Suprapubic skin (tissue), 4 donors: ENCODE results near the gene ARID1A.

Experiments
- EP300 ChIP-seq: sonication (generic); formaldehyde crosslinking; IDR thresholded peaks from one replicate; pipeline ENCODE4 v1.6.1; 2017; ENCODE audit warnings: antibody characterized with exemption
- POLR2A ChIP-seq, 2 donors: fragments of 450-650 bp; IDR thresholded peaks; one replicate each; pipeline ENCODE4 v1.6.1; 2017; ENCODE audit warnings: antibody characterized with exemption in 2 of 2, mild to moderate bottlenecking in 2 of 2, moderate library complexity in 2 of 2
- POLR2AphosphoS5 ChIP-seq, 3 donors: sonication (generic); formaldehyde crosslinking; IDR thresholded peaks; one replicate each; pipeline ENCODE4 v1.6.1; 2017; ENCODE audit warnings: antibody characterized with exemption in 3 of 3
- TF ChIP-seq, protein P1 (sequence below), 2 donors: fragments of 200-600 bp in 1 of 2; fragments of 450-650 bp in 1 of 2; sonication (generic) in 1 of 2; IDR thresholded peaks; one replicate each; pipeline ENCODE4 v1.5.1; 2016 to 2019; ENCODE audit warnings: antibody characterized with exemption in 2 of 2, mild to moderate bottlenecking in 1 of 2, moderate library complexity in 1 of 2

DNA sequence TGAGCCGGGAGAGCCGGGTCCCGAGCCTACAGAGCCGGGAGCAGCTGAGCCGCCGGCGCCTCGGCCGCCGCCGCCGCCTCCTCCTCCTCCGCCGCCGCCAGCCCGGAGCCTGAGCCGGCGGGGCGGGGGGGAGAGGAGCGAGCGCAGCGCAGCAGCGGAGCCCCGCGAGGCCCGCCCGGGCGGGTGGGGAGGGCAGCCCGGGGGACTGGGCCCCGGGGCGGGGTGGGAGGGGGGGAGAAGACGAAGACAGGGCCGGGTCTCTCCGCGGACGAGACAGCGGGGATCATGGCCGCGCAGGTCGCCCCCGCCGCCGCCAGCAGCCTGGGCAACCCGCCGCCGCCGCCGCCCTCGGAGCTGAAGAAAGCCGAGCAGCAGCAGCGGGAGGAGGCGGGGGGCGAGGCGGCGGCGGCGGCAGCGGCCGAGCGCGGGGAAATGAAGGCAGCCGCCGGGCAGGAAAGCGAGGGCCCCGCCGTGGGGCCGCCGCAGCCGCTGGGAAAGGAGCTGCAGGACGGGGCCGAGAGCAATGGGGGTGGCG is 371 bp downstream of the ARID1A start:
- TF ChIP-seq, protein P1, sequence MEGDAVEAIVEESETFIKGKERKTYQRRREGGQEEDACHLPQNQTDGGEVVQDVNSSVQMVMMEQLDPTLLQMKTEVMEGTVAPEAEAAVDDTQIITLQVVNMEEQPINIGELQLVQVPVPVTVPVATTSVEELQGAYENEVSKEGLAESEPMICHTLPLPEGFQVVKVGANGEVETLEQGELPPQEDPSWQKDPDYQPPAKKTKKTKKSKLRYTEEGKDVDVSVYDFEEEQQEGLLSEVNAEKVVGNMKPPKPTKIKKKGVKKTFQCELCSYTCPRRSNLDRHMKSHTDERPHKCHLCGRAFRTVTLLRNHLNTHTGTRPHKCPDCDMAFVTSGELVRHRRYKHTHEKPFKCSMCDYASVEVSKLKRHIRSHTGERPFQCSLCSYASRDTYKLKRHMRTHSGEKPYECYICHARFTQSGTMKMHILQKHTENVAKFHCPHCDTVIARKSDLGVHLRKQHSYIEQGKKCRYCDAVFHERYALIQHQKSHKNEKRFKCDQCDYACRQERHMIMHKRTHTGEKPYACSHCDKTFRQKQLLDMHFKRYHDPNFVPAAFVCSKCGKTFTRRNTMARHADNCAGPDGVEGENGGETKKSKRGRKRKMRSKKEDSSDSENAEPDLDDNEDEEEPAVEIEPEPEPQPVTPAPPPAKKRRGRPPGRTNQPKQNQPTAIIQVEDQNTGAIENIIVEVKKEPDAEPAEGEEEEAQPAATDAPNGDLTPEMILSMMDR (IDR thresholded peaks at IDR 0.05), result no peak
- TF ChIP-seq POLR2A (IDR thresholded peaks at IDR 0.05) (no peak), POLR2AphosphoS5 (IDR thresholded peaks at IDR 0.05) (no peak), EP300 (no peak)
